Measurements from ENCODE around the gene FTO.

- TF ChIP-seq CTCF (IDR thresholded peaks at IDR 0.05; ENCODE audit: poor library complexity) (no peak), EZH2phosphoT487 (IDR thresholded peaks at IDR 0.05; ENCODE audit: low read depth, severe bottlenecking, unreplicated experiment) (no peak)
These were observed 269.1 kb downstream of the FTO start for GRCh38 chr16:53973021-53973420.

Data from hepatocyte (in vitro differentiated cells).